CD4-positive, alpha-beta T cell (primary cell): ENCODE results near the gene C1orf167. TPM values are rescaled to one million over a fixed set of nuclear protein-coding genes. Genes with fewer than 3 reads are reported as not detected.

Source experiments
- ATAC-seq: fragments of 200-7000 bp; cut with Tn5 transposase; one replicate; pipeline ENCODE4 v1.10.0; 2022; ENCODE audit warnings: mild to moderate bottlenecking; ENCODE audit not compliant: poor library complexity
- CTCF ChIA-PET: fragments of 350-600 bp; sonication (Branson Sonifier 250); formaldehyde crosslinking; loops from one replicate; lab custom pipeline; 2021; ENCODE audit warnings: antibody characterized with exemption, inconsistent platforms; lab: Charles Lee
- POLR2A ChIA-PET: fragments of 350-600 bp; sonication (Branson Sonifier 250); formaldehyde crosslinking; loops from one replicate; lab custom pipeline; 2021; ENCODE audit warnings: antibody characterized with exemption, inconsistent platforms; lab: Charles Lee
- DNase-seq, 14 experiments: peaks; one replicate each; pipeline ENCODE4 v3.0.0-alpha.2; 2013 to 2020; ENCODE audit warnings: mixed read lengths in 2 of 14
- H3K27ac ChIP-seq, 2 donors: one replicate each; pipeline versions ENCODE4 v1.5.1 to v1.7.0; 2013; ENCODE audit warnings: low read length in 2 of 2, low read depth in 1 of 2, mild to moderate bottlenecking in 1 of 2
- H3K27me3 ChIP-seq, 2 experiments: 1 replicate in 1 of 2; 2 replicates in 1 of 2; pipeline versions ENCODE4 v1.6.1 to v1.7.0; 2013; ENCODE audit warnings: low read length in 2 of 2, control low read depth in 1 of 2, mild to moderate bottlenecking in 1 of 2, moderate library complexity in 1 of 2; ENCODE audit not compliant: insufficient read depth in 2 of 2, control insufficient read depth in 1 of 2
- H3K36me3 ChIP-seq: one replicate; pipeline ENCODE4 v1.6.1; 2013; ENCODE audit warnings: low read length, control low read depth; ENCODE audit not compliant: insufficient read depth
- H3K4me1 ChIP-seq: one replicate; pipeline ENCODE4 v1.6.1; 2013; ENCODE audit warnings: low read length, control low read depth; ENCODE audit not compliant: insufficient read depth
- H3K4me3 ChIP-seq: one replicate; pipeline ENCODE4 v1.5.1; 2013; ENCODE audit warnings: mild to moderate bottlenecking, low read length, moderate library complexity
- H3K9me3 ChIP-seq, 2 experiments: 1 replicate in 1 of 2; 2 replicates in 1 of 2; pipeline versions ENCODE4 v1.6.1 to v1.7.0; 2013; ENCODE audit warnings: low read length in 2 of 2, mild to moderate bottlenecking in 2 of 2, control low read depth in 1 of 2, moderate library complexity in 1 of 2; ENCODE audit not compliant: control insufficient read depth in 1 of 2, insufficient read depth in 1 of 2
- H3K27ac Mint-ChIP-seq: one replicate; pipeline ENCODE4 v1.8.0; 2020; ENCODE audit warnings: mixed read lengths
- H3K27me3 Mint-ChIP-seq: one replicate; pipeline ENCODE4 v1.8.0; 2021; ENCODE audit warnings: mixed read lengths
- H3K36me3 Mint-ChIP-seq: one replicate; pipeline ENCODE4 v1.8.0; 2021; ENCODE audit warnings: low read depth, mixed read lengths
- H3K4me1 Mint-ChIP-seq: one replicate; pipeline ENCODE4 v1.8.0; 2021; ENCODE audit warnings: low read depth, mixed read lengths
- H3K4me3 Mint-ChIP-seq: one replicate; pipeline ENCODE4 v1.8.0; 2020; ENCODE audit warnings: mild to moderate bottlenecking, mixed read lengths
- H3K9me3 Mint-ChIP-seq: one replicate; pipeline ENCODE4 v1.8.0; 2020; ENCODE audit warnings: mixed read lengths
- CTCF ChIP-seq: fragments of 200-600 bp; IDR thresholded peaks from one replicate; pipeline ENCODE4 v1.8.0; 2022; ENCODE audit warnings: antibody characterized with exemption, mild to moderate bottlenecking
- intact Hi-C, 2 experiments: fragments of 100-400 bp; cut with DNase I in 1 of 2; cut with micrococcal nuclease in 1 of 2; formaldehyde crosslinking; loops; one replicate each; pipeline versions ENCODE4 v1.15.1 to v1.9.0; 2023 to 2025; cut with DNase I, micrococcal nuclease
- total RNA-seq, 174 experiments: library from RNA in 2 of 174; stranded (reverse) in 2 of 174; gene quantifications; one replicate each; pipeline ENCODE4 v1.2.3 and lab custom pipeline; 2021 to 2026

Gene C1orf167
- total RNA-seq, 2 experiments from 2014 or later, result not detected

GRCh38 chr1:11752359-11753088, 9.5 kb upstream of the C1orf167 start:
- CTCF ChIA-PET, result no interaction called here
- Histone ChIP-seq H3K36me3 (peaks cover 27% of the 10 kb centered on the region), H3K9me3 (no peaks in the 10 kb centered on the region), H3K27me3 (no peaks in the 10 kb centered on the region), H3K4me3 (no peak overlapping the region), H3K4me1 (peaks cover 15% of the 10 kb centered on the region), H3K27ac (no peak overlapping the region)
- Mint-ChIP-seq H3K4me1 (peaks cover 7% of the 10 kb centered on the region), H3K9me3 (no peaks in the 10 kb centered on the region), H3K27ac (peak overlapping the region; percentile 33), H3K27me3 (no peaks in the 10 kb centered on the region), H3K4me3 (no peak overlapping the region), H3K36me3 (peaks cover 14% of the 10 kb centered on the region)
- TF ChIP-seq CTCF, result no peak
- no peak for ATAC-seq
- intact Hi-C loops, result no loop called here
- DNase-seq, result peak in 1 of 14 experiments; percentile 10
- POLR2A ChIA-PET, result no interaction called here

- no peak for TF ChIP-seq CTCF
- CTCF ChIA-PET, result no interaction called here
Measured at GRCh38 chr1:11753555-11754208, 8.3 kb upstream of the C1orf167 start.

GRCh38 chr1:11757047-11757446, 4.9 kb upstream of the C1orf167 start:
- Histone ChIP-seq H3K27ac (no peak overlapping the region), H3K4me3 (no peak overlapping the region), H3K36me3 (no peaks in the 10 kb centered on the region), H3K27me3 (peaks cover 0 to 9% of the 10 kb centered on the region in 2 experiments), H3K9me3 (peaks cover 0 to 5% of the 10 kb centered on the region in 2 experiments), H3K4me1 (peaks cover 10% of the 10 kb centered on the region)
- TF ChIP-seq CTCF, result no peak
- intact Hi-C loops, result no loop called here
- Mint-ChIP-seq H3K4me3 (no peak overlapping the region), H3K9me3 (no peaks in the 10 kb centered on the region), H3K27me3 (peaks cover 12% of the 10 kb centered on the region), H3K36me3 (no peaks in the 10 kb centered on the region), H3K27ac (no peak overlapping the region), H3K4me1 (no peaks in the 10 kb centered on the region)
- DNase-seq, result no peak
- CTCF ChIA-PET, result interaction anchor here (2.0 kb wide), 1 partner anchor 111 kb away, joined by 5 read pairs; no protein-coding TSS in a partner anchor
- POLR2A ChIA-PET, result no interaction called here
- ATAC-seq, result no peak

More at GRCh38 chr1:11753555-11754208, 8.3 kb upstream of the C1orf167 start:
- no peak overlapping the region for H3K27ac ChIP-seq
- Mint-ChIP-seq H3K4me3 (no peak overlapping the region), H3K27me3 (no peaks in the 10 kb centered on the region), H3K27ac (no peak overlapping the region), H3K36me3 (peaks cover 13% of the 10 kb centered on the region), H3K9me3 (no peaks in the 10 kb centered on the region), H3K4me1 (peaks cover 7% of the 10 kb centered on the region)
- H3K4me1 ChIP-seq, result peaks cover 12% of the 10 kb centered on the region
- no peaks in the 10 kb centered on the region for H3K27me3 ChIP-seq
- H3K4me3 ChIP-seq, result no peak overlapping the region
- H3K36me3 ChIP-seq, result peaks cover 20% of the 10 kb centered on the region
- H3K9me3 ChIP-seq, result no peaks in the 10 kb centered on the region
- POLR2A ChIA-PET, result no interaction called here
- intact Hi-C loops, result no loop called here
- DNase-seq (no peak), ATAC-seq (no peak)
